Astrocyte of the spinal cord (primary cell): Measurements from ENCODE around the gene DLG5.
A peak's percentile ranks its signal among the peaks of the same experiment; 100 is the strongest.

Source experiments
- DNase-seq: peaks from one replicate; pipeline ENCODE4 v3.0.0; 2011; ENCODE audit warnings: low read depth, low spot score
- H3K4me3 ChIP-seq: 2 replicates; pipeline ENCODE4 v1.5.1; 2011; ENCODE audit warnings: low read depth, mild to moderate bottlenecking, low read length, moderate library complexity
- in situ Hi-C: cut with HindIII; loops from 2 replicates; pipeline ENCODE4 v1.10.0; 2017; ENCODE audit warnings: low sequenced_read_pairs
- TF ChIP-seq, protein P1 (sequence below): IDR thresholded peaks from 2 replicates; pipeline ENCODE4 v1.5.1; 2012; ENCODE audit warnings: low read depth, mild to moderate bottlenecking, low read length, inconsistent platforms

DLG5 gene

GRCh38 chr10:77881636-77882035, 44.9 kb downstream of the DLG5 start:
- no peak for DNase-seq
- H3K4me3 ChIP-seq: no peak overlapping the region
- TF ChIP-seq, protein P1, sequence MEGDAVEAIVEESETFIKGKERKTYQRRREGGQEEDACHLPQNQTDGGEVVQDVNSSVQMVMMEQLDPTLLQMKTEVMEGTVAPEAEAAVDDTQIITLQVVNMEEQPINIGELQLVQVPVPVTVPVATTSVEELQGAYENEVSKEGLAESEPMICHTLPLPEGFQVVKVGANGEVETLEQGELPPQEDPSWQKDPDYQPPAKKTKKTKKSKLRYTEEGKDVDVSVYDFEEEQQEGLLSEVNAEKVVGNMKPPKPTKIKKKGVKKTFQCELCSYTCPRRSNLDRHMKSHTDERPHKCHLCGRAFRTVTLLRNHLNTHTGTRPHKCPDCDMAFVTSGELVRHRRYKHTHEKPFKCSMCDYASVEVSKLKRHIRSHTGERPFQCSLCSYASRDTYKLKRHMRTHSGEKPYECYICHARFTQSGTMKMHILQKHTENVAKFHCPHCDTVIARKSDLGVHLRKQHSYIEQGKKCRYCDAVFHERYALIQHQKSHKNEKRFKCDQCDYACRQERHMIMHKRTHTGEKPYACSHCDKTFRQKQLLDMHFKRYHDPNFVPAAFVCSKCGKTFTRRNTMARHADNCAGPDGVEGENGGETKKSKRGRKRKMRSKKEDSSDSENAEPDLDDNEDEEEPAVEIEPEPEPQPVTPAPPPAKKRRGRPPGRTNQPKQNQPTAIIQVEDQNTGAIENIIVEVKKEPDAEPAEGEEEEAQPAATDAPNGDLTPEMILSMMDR: no peak
- in situ Hi-C loops: no loop called here

GRCh38 chr10:77881222-77881621, 45.3 kb downstream of the DLG5 start:
- in situ Hi-C loops: no loop called here
- no peak overlapping the region for H3K4me3 ChIP-seq
- no peak for DNase-seq
- TF ChIP-seq, protein P1: no peak

- H3K4me3 ChIP-seq: no peak overlapping the region
- TF ChIP-seq, protein P1: no peak
- DNase-seq: no peak
- in situ Hi-C loops: no loop called here
Observed at GRCh38 chr10:77879710-77880109, 46.8 kb downstream of the DLG5 start.

GRCh38 chr10:77879065-77879464, 47.5 kb downstream of the DLG5 start:
- in situ Hi-C loops: no loop called here
- no peak overlapping the region for H3K4me3 ChIP-seq
- TF ChIP-seq, protein P1: no peak
- DNase-seq: no peak

GRCh38 chr10:77877441-77878344, 48.9 kb downstream of the DLG5 start:
- peak; percentile 76 for DNase-seq
- no peak overlapping the region for H3K4me3 ChIP-seq
- TF ChIP-seq, protein P1: peak; percentile 5
- in situ Hi-C loops: no loop called here

DNA sequence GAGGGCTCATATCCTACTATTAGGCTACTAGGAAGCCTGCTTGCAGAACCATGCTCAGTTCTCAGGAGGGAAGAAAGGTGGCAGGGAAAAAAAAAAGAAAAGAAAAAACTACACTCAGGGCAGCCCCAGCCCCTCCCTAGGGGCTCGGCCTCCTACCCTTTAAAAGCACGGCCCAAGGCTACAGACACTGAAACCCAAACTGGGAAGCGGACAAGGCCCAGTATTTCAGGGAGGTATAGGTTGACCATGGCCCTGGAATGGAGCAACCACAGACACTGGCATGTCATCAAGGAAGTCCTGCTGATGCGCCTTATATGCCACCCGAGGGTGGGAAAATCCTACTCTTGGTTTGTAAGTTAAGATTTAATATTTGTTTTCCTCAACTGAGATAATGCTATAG, 50.8 kb downstream of the DLG5 start:
- no peak for DNase-seq
- in situ Hi-C loops: no loop called here
- TF ChIP-seq, protein P1: no peak
- H3K4me3 ChIP-seq: no peak overlapping the region
